Cardiac muscle cell (in vitro differentiated cells and primary cell): ENCODE data around the gene TOP3A. TPM values are rescaled to one million over a fixed set of nuclear protein-coding genes. Genes with fewer than 3 reads are reported as not detected.
A peak's percentile ranks its signal among the peaks of the same experiment; 100 is the strongest.
"Not testable (repeated sequence)": the region's sequence is repeated elsewhere in the genome, so short reads cannot be mapped to it uniquely, and the experiment has no call there.

Experiments used
- DNase-seq, 2 donors: peaks; one replicate each; pipeline versions ENCODE4 v3.0.0 to v3.0.0-alpha.2; 2010 to 2017; ENCODE audit warnings: low read depth in 1 of 2, low spot score in 1 of 2
- H3K27ac ChIP-seq: fragments of 200-600 bp; sonication (generic); 2 replicates; pipeline ENCODE4 v1.5.1; 2016
- H3K27me3 ChIP-seq: fragments of 200-600 bp; sonication (generic); 2 replicates; pipeline ENCODE4 v1.6.0; 2016; ENCODE audit warnings: control low read depth
- H3K36me3 ChIP-seq: fragments of 200-600 bp; sonication (generic); 2 replicates; pipeline ENCODE4 v1.5.1; 2016; ENCODE audit warnings: control low read depth
- H3K4me1 ChIP-seq: fragments of 200-600 bp; sonication (generic); 2 replicates; pipeline ENCODE4 v1.8.1; 2017; ENCODE audit warnings: low read depth, mild to moderate bottlenecking, mixed run types
- H3K4me3 ChIP-seq: fragments of 200-600 bp; sonication (generic); 2 replicates; pipeline ENCODE4 v1.5.1; 2016; ENCODE audit warnings: mild to moderate bottlenecking
- H3K9me3 ChIP-seq: fragments of 200-600 bp; sonication (generic); 2 replicates; pipeline ENCODE4 v1.5.1; 2017; ENCODE audit warnings: low read depth, mild to moderate bottlenecking, control low read depth
- polyA plus RNA-seq: library from polyadenylated mRNA; unstranded; fragments of >200 nt; fragmentation: Nextera tagmentation; extraction: Ambion mirVana; gene quantifications from 2 replicates; pipeline ENCODE4 v1.2.1, GENCODE V29; 2016
- total RNA-seq: library from RNA; depleted of rRNA; stranded (reverse); fragments of >200 nt; gene quantifications from 2 replicates; pipeline ENCODE4 v1.2.3, GENCODE V29; 2016
- TF ChIP-seq, protein P1 (sequence below): IDR thresholded peaks from 2 replicates; pipeline ENCODE4 v1.5.1; 2012; ENCODE audit warnings: low read depth, mild to moderate bottlenecking, low read length

The TOP3A gene
- total and polyA plus RNA-seq, 2 experiments from 2014 or later = 22.7 to 40.1 TPM

DNA sequence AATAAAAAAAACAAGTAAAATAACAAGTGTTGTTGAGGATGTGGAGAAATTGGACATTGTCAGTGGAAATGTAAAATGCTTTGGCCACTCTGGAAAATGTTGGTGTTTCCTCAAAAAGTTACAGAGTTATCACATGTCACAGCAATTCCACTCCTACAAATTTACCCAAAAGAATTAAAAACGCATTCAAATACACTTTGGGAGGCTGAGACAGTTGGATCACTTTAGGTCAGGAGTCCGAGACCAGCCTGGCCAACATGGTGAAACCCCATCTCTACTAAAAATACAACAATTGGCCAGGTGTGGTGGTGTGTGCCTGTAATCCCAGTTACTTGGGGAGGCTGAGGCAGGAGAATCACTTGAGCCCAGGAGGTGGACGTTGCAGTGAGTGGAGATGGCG lies 5.6 kb downstream of the TOP3A start:
- TF ChIP-seq, protein P1, sequence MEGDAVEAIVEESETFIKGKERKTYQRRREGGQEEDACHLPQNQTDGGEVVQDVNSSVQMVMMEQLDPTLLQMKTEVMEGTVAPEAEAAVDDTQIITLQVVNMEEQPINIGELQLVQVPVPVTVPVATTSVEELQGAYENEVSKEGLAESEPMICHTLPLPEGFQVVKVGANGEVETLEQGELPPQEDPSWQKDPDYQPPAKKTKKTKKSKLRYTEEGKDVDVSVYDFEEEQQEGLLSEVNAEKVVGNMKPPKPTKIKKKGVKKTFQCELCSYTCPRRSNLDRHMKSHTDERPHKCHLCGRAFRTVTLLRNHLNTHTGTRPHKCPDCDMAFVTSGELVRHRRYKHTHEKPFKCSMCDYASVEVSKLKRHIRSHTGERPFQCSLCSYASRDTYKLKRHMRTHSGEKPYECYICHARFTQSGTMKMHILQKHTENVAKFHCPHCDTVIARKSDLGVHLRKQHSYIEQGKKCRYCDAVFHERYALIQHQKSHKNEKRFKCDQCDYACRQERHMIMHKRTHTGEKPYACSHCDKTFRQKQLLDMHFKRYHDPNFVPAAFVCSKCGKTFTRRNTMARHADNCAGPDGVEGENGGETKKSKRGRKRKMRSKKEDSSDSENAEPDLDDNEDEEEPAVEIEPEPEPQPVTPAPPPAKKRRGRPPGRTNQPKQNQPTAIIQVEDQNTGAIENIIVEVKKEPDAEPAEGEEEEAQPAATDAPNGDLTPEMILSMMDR = no peak
- no peak for DNase-seq
- no peak overlapping the region for H3K4me3 ChIP-seq
- H3K36me3 ChIP-seq = peaks cover 39% of the 10 kb centered on the region
- H3K4me1 ChIP-seq = peaks cover 11% of the 10 kb centered on the region
- H3K27me3 ChIP-seq = no peaks in the 10 kb centered on the region
- H3K9me3 ChIP-seq = no peaks in the 10 kb centered on the region
- H3K27ac ChIP-seq = no peak overlapping the region

DNA sequence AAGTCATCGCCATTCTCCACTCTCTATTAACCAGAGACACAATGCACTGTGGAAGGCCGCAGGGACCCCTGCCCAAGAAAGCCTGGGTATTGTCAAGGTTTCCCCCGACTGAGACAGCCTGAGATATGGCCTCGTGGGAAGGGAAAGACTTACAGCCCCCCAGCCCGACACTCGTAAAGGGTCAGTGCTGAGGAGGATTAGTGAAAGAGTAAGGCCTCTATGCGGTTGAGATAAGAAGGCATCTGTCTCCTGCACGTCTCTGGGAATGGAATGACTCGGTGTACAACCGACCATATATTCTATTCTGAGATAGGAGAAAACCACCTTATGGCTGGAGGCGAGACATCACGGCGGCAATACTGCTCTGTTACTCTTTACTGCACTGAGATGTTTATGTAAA lies 11.6 kb downstream of the TOP3A start:
- not testable (repeated sequence) for DNase-seq, H3K27me3 ChIP-seq, H3K4me1 ChIP-seq, H3K9me3 ChIP-seq, H3K4me3 ChIP-seq
- Histone ChIP-seq H3K36me3 (peaks cover 67% of the 10 kb centered on the region), H3K27ac (peak overlapping the region; percentile 67)

DNA sequence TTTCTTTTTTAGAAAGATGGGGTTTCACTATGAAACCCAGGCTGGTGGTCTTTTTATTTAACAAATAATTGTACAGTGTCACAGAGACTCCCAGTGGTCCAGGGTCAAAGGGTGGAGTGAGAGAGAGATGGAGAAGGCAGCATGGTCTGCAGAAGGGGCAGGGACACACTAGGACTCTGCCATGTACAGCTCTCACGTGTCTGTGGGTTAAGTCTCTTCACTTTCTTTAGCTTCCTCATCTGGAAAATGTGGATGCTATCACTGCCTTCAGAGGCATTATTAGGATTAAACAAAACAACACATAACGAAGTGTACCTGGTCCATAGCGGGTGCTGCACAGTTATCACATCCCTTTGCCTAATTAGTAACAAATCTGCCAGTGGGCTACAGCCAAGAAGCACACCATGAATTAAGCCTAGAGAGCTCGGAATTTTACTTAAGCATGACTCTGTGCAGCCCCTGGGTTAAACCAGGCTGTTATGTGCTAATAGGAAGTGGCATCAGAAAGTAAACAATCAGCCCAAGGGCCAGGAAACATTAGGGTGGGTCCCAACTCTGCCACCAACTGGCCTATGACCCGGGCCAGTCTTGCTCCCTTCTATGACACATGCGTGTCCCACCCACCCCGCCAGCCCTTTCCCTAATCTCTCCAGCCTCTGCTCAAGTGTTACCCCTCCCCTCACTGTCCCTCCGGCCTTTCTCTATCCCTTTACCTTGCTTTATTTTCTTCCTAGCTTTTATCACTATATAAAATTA lies 13.9 kb downstream of the TOP3A start:
- TF ChIP-seq, protein P1 = no peak
- no peaks in the 10 kb centered on the region for H3K9me3 ChIP-seq
- no peak for DNase-seq
- no peak overlapping the region for H3K4me3 ChIP-seq
- H3K4me1 ChIP-seq = peaks cover 6% of the 10 kb centered on the region
- H3K27ac ChIP-seq = no peak overlapping the region
- H3K36me3 ChIP-seq = peaks cover 56% of the 10 kb centered on the region
- no peaks in the 10 kb centered on the region for H3K27me3 ChIP-seq

DNA sequence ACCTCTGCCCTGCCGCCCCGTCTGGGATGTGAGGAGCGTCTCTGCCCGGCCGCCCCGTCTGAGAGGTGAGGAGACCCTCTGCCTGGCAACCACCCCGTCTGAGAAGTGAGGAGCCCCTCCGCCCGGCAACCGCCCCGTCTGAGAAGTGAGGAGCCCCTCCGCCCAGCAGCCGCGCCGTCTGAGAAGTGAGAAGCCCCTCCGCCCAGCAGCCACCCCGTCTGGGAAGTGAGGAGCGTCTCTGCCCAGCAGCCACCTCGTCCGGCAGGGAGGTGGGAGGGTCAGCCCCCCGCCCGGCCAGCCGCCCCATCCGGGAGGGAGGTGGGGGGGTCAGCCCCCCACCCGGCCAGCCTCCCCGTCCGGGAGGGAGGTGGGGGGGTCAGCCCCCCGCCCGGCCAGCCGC lies 16.7 kb downstream of the TOP3A start:
- not testable (repeated sequence) for H3K27ac ChIP-seq, DNase-seq, H3K9me3 ChIP-seq, H3K27me3 ChIP-seq, H3K4me1 ChIP-seq, H3K4me3 ChIP-seq
- H3K36me3 ChIP-seq = peaks cover 38% of the 10 kb centered on the region

DNA sequence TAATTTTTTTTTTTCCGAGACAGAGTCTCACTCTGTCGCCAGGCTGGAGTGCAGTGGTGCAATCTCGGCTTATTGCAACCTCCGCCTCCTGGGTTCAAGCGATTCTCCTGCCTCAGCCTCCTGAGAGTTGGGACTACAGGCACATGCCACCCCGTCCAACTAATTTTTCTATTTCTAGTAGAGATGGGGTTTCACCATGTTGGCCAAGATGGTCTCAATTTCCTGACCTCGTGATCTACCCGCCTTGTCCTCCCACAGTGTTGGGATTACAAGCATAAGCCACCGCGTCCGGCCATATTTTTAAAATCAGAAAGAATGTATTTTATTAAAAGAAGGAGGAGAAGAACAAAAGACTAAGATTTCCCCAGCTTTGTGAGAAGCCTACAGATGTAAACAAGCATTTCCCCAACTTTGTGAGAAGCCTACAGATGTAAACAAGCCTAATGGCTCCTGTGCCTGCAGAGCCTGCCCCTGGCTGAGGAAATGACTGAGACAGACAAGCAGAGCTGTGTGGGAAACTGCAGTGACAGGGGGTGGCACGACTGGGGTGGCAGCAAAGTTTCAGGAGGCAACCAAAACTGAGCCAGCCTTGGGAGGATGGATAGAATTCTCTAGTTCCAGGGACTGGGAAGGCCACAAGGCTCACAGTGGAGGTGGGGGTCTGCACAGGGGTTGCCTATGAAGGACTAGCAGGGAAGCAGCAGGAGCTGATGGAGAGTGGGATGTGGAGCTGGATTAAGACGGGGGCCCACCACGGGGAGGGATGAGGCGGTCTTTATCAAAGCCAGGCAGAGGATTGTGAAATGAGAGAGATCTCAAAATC lies 22.9 kb downstream of the TOP3A start:
- Histone ChIP-seq H3K36me3 (peaks cover 57% of the 10 kb centered on the region), H3K4me3 (no peak overlapping the region), H3K4me1 (no peaks in the 10 kb centered on the region), H3K9me3 (no peaks in the 10 kb centered on the region), H3K27ac (no peak overlapping the region), H3K27me3 (no peaks in the 10 kb centered on the region)
- no peak for DNase-seq
- TF ChIP-seq, protein P1 = no peak

DNA sequence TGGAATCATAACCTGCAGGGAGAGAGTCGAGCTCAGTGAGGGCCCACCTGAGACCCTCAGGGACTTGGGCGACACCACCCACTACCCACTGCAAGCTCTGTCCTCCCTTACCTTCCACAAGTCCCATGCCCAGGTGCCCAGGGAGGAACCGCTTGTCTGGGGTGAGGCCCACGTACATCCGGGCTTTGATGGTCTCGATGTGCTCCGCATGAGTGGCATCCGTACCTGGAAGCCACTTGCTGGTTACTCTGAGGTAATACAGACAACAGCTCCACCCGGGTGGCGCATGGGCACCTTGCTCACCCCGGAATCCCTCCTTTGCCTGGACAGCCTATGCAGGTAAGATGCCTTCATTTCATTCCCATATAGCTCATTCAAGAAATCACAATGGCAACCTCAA lies 29.5 kb downstream of the TOP3A start:
- no peak overlapping the region for H3K27ac ChIP-seq
- no peak overlapping the region for H3K4me3 ChIP-seq
- no peaks in the 10 kb centered on the region for H3K4me1 ChIP-seq
- no peak for DNase-seq
- H3K27me3 ChIP-seq = no peaks in the 10 kb centered on the region
- no peaks in the 10 kb centered on the region for H3K9me3 ChIP-seq
- TF ChIP-seq, protein P1 = no peak
- H3K36me3 ChIP-seq = peaks cover 71% of the 10 kb centered on the region
